NCI-H748 (cell line): ENCODE results near the gene MCCD1.
"Not testable (repeated sequence)": the region's sequence is repeated elsewhere in the genome, so short reads cannot be mapped to it uniquely, and the experiment has no call there.

Experiments used
- DNase-seq: peaks from one replicate; lab custom pipeline; 2025; ENCODE audit not compliant: unreplicated experiment; lab: John Stamatoyannopoulos, UW

MCCD1 gene, protein sequence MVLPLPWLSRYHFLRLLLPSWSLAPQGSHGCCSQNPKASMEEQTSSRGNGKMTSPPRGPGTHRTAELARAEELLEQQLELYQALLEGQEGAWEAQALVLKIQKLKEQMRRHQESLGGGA

DNA sequence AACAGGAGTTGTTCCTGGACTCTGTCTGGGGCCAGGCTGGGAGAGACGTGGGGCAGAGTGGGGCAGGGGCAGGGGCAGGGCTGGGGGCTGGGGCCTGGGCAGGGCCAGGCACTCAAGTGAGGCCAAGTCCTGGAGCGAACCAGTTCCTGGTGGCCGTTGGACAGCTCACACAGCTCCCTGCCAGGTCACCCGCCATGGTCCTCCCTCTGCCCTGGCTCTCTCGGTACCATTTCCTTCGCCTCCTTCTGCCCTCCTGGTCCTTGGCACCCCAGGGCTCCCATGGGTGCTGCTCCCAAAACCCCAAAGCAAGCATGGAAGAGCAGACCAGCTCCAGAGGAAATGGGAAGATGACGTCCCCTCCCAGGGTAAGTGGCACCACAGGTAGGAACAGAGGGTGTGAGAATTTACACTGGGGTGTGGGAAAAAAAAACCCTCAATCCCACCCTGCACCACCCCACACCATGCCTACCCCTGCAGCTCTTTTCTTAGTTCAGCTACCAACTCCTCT lies at the start of gene MCCD1:
MCCD1 (plus strand) TSS at position 142 of the 508 bp plus-strand sequence; CDS start at position 195, 53 bp downstream.
- DNase-seq: no peak

GRCh38 chr6:31479151-31479932 lies 49.4 kb upstream of the MCCD1 start:
- DNase-seq: no peak

DNA sequence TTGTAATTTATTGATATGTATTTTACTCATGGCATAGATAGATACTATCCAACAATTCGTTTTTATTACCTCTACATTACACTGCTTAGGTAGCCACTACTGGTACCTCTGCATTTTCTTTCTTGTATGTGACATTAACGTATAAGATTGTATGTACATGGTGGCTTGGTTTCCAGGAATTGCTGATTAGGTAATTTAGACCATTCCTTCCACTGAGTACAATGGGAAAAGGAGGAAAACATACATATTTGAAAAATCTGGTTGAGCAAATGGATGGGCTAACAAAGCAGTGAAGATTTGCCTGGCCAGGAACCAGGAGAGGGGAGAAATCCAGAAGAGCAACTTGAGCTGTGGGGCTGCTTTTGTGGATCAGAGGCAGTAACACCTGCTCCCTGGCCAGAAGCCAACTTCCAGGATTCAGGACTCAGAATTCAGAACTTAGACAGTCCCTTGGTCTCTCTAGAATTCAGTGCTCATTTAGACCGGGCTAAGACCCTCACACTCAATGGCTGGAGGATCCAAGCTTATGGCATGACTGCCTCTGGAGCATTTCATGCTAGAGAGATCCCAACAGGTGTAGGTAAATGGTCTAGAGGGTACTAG lies 48.7 kb upstream of the MCCD1 start:
- DNase-seq: peak; percentile 48

- DNase-seq: no peak
Observed at GRCh38 chr6:31480574-31480973, 48.2 kb upstream of the MCCD1 start.

GRCh38 chr6:31483392-31483791 lies 45.4 kb upstream of the MCCD1 start:
- no peak for DNase-seq

DNA sequence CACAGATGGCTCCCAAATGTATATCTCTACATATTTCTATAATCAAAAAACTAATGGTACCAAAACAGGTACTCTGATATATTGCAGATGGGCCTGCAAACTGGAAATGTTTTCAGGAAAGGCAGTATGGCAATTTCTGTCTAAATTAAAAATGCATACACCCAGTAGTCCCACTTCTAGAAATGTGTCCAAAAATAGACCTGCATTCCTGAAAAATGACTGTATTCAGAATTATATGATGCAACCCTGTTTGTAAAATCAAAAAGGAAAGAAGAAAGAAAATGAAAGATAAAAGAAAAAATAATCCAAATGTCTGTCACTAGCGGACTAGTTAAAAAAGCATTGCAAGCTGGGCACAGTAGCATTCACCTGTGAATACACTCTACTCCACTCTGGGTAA lies 43.7 kb upstream of the MCCD1 start:
- no peak for DNase-seq

- not testable (repeated sequence) for DNase-seq
Observed at GRCh38 chr6:31486065-31486837, 42.5 kb upstream of the MCCD1 start.

DNA sequence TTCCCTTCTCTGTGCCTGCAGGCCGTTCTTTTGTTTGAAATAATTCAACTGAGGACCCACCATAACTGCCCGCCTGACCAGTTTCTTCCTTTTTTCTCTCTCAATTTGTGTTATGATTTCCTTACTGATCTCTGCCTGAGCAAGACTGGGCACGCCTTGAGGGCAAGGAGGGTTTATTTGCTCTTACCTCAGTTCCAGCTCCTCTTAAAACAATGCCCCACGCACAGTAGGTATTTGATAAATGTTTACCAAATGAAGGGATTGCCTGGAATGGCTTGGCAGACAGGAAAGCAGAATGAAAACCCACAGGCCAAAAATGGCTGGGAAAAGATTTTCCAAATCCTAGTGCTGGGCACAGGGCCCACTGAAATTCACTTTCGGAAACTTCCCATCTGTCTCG lies 41.1 kb upstream of the MCCD1 start:
- peak; percentile 40 for DNase-seq

GRCh38 chr6:31489086-31489485 lies 39.7 kb upstream of the MCCD1 start:
- DNase-seq: no peak

GRCh38 chr6:31490115-31490873 lies 38.5 kb upstream of the MCCD1 start:
- DNase-seq: no peak

- not testable (repeated sequence) for DNase-seq
Observed at GRCh38 chr6:31493550-31493874, 35.2 kb upstream of the MCCD1 start.

- DNase-seq: peak; percentile 88
Observed at GRCh38 chr6:31493875-31494694, 34.7 kb upstream of the MCCD1 start.

- no peak for DNase-seq
Observed at GRCh38 chr6:31495580-31495979, 33.2 kb upstream of the MCCD1 start.

- DNase-seq: not testable (repeated sequence)
Observed at GRCh38 chr6:31496826-31497225, 31.9 kb upstream of the MCCD1 start.

- DNase-seq: peak; percentile 97
Observed at GRCh38 chr6:31497531-31498476, 31.0 kb upstream of the MCCD1 start, which contains the start of gene MICB. TSS of gene MICB (plus strand) at chr6:31498145. CDS start at chr6:31498194, 49 bp downstream.

DNA sequence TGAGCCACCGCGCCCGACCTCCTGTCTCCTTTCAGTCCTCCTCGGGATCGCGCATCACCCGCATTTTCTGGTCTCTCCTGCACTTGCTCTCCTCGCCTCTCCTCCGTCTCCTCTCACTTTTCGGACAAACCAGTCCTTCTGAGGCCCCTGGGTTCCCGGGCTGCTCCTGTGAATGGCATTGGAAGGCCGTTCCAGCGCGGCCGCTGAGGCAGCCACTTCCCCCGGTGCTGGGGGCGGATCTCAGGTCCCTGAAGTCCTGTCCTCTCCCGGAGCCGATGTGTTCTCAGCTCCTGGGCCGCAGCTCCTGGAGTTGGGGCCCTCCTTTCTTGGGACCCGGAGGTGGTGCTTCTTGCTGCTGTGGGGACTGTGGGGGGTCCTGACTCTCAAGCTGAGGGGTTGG lies 30.0 kb upstream of the MCCD1 start:
- peak; percentile 40 for DNase-seq

DNA sequence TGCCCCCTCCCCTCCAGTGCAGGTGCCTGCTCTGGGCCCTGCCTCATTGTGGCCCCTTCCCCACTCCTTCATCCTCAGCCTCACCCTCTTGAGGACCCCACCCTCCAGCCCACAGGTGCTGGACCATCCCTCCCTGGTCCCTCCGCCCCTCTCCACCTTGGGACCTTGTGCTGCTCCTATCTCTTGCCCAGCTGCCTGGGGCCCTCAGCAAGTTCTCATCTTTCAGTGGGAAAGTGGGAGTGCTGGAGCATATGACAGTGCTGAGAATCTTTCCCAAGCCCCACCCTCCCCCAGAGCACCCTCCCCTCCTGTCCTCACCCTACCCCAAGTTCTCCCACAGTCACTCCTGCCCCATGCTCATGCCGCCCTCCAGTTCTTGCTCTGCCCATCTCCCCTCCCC lies 29.1 kb upstream of the MCCD1 start:
- DNase-seq: not testable (repeated sequence)

DNA sequence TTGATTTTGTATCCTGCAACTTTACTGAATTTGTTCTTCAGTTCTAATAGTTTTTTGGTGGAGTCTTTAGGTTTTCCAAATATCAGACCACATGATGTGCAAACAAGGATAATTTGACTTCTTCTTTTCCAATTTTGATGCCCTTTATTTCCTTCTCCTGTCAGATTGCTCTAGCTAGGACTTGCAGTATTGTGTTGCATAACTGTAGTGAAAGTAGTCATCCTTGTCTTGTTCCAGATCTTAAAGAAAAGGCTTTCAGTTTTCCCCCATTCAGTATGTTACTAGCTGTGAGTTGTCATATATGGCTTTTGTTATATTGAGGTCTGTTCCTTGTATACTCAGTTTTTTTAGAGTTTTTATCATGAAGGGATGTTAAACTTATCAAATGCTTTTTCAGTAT lies 26.2 kb upstream of the MCCD1 start:
- no peak for DNase-seq

GRCh38 chr6:31509036-31509435 lies 19.7 kb upstream of the MCCD1 start:
- DNase-seq: not testable (repeated sequence)
